Panc1 (cell line): ENCODE measurements around the gene NFIB. TPM values are rescaled to one million over a fixed set of nuclear protein-coding genes. Genes with fewer than 3 reads are reported as not detected.

Experiments used
- ATAC-seq: fragments of 200-7000 bp; cut with Tn5 transposase; 2 replicates; pipeline ENCODE4 v1.9.1; 2020; ENCODE audit warnings: mild to moderate bottlenecking, moderate library complexity
- BruUV-seq: library from RNA; stranded (reverse); fragments of 400-500 nt; replicated peaks from 2 replicates; lab custom pipeline; 2021; lab: Mats Ljungman, UMichigan
- CTCF ChIA-PET: fragments of 300-600 bp; sonication (Branson Sonifier 250); formaldehyde crosslinking; loops from one replicate; lab custom pipeline; 2022; ENCODE audit warnings: antibody characterized with exemption; lab: Charles Lee
- POLR2A ChIA-PET: fragments of 300-600 bp; sonication (Branson Sonifier 250); formaldehyde crosslinking; loops from one replicate; lab custom pipeline; 2022; ENCODE audit warnings: antibody characterized with exemption; lab: Charles Lee
- DNase-seq: peaks from one replicate; pipeline ENCODE4 v3.0.0-alpha.2; 2010; ENCODE audit warnings: low read depth, low spot score
- H3K27ac ChIP-seq: 2 replicates; pipeline ENCODE4 v1.5.1; 2011; ENCODE audit warnings: mild to moderate bottlenecking, low read length, inconsistent platforms
- H3K27me3 ChIP-seq: fragments of 200-500 bp; sonication (Bioruptor generic); 2 replicates; pipeline ENCODE4 v1.6.0; 2014; ENCODE audit warnings: low read length, inconsistent platforms; ENCODE audit not compliant: control insufficient read depth, insufficient read depth
- H3K36me3 ChIP-seq: fragments of 200-500 bp; sonication (Bioruptor generic); 2 replicates; pipeline ENCODE4 v1.5.1; 2014; ENCODE audit warnings: inconsistent platforms, mild to moderate bottlenecking, low read length, moderate library complexity; ENCODE audit not compliant: control insufficient read depth, insufficient read depth
- H3K4me1 ChIP-seq: 2 replicates; pipeline ENCODE4 v1.5.1; 2011; ENCODE audit warnings: inconsistent platforms, mild to moderate bottlenecking, low read length, moderate library complexity; ENCODE audit not compliant: control insufficient read depth, insufficient read depth
- H3K4me3 ChIP-seq, 2 experiments: 2 replicates each; pipeline ENCODE4 v1.5.1; 2011 to 2012; ENCODE audit warnings: low read depth in 2 of 2, low read length in 2 of 2, mild to moderate bottlenecking in 2 of 2, inconsistent platforms in 1 of 2, moderate library complexity in 1 of 2
- H3K9me3 ChIP-seq: fragments of 200-500 bp; sonication (Bioruptor generic); 2 replicates; pipeline ENCODE4 v1.5.1; 2014; ENCODE audit warnings: low read depth, mild to moderate bottlenecking, inconsistent platforms, low read length, moderate library complexity; ENCODE audit not compliant: control insufficient read depth, insufficient read depth
- POLR2AphosphoS5 ChIP-seq: IDR thresholded peaks from 2 replicates; pipeline ENCODE4 v1.6.1; 2012; ENCODE audit warnings: mild to moderate bottlenecking, low read depth, low read length, moderate library complexity
- SIN3A ChIP-seq: IDR thresholded peaks from 2 replicates; pipeline ENCODE4 v1.6.1; 2012; ENCODE audit warnings: low read depth, mild to moderate bottlenecking, low read length, moderate library complexity, borderline replicate concordance; ENCODE audit not compliant: insufficient read depth
- TCF7L2 ChIP-seq: IDR thresholded peaks from 2 replicates; pipeline ENCODE4 v1.6.1; 2011; ENCODE audit warnings: mild to moderate bottlenecking, low read depth, low read length, inconsistent platforms
- in situ Hi-C: cut with HindIII; loops from 2 replicates; pipeline ENCODE4 v1.10.0; 2016; ENCODE audit warnings: low sequenced_read_pairs, low pct_unique_long_range_greater_than_20kb
- intact Hi-C: fragments of 100-400 bp; cut with micrococcal nuclease; formaldehyde crosslinking; loops from one replicate; pipeline ENCODE4 v1.10.0; 2022; ENCODE audit not compliant: unreplicated experiment
- total RNA-seq: library from RNA; stranded (reverse); gene quantifications from one replicate; pipeline ENCODE4 v1.2.1, GENCODE V29; 2021; ENCODE audit not compliant: unreplicated experiment
- TF ChIP-seq, protein P1 (sequence below), 2 experiments: IDR thresholded peaks; 2 replicates each; pipeline ENCODE4 v1.6.1; 2011 to 2012; ENCODE audit warnings: low read depth in 2 of 2, control low read depth in 1 of 2, low read length in 1 of 2, mild to moderate bottlenecking in 1 of 2, moderate library complexity in 1 of 2; ENCODE audit not compliant: insufficient read depth in 1 of 2
- TF ChIP-seq, protein P2 (sequence below): fragments of 450-650 bp; IDR thresholded peaks from 2 replicates; pipeline ENCODE4 v1.5.1; 2017; ENCODE audit warnings: mild to moderate bottlenecking

Gene NFIB
- total RNA-seq, 1 experiment from 2014 or later = 26.7 TPM

DNA sequence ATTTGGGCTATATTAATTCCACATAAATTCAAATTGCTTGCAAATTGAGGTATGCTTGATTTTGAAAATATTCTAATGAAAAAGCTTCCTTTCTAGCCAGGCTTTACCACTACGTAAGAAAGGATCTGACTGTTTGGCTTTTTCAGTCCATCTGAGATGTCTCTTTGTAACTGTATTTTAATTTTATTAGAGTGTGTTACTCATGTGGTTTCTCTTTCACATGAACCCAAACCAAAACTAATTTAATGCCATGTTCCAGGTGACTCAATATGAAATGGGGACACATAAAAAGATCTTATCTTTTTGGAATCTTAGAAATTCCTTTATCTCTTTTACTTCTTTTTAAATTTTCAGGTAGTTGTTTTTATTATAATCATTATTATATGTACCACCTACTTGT is 85.3 kb downstream of the NFIB start:
- Histone ChIP-seq H3K9me3 (no peaks in the 10 kb centered on the region), H3K27me3 (no peaks in the 10 kb centered on the region), H3K27ac (no peak overlapping the region), H3K4me1 (no peaks in the 10 kb centered on the region), H3K36me3 (no peaks in the 10 kb centered on the region), H3K4me3 (no peak overlapping the region)
- DNase-seq (no peak), ATAC-seq (no peak)
- in situ Hi-C loops = no loop called here
- BruUV-seq = no TSS peak
- TF ChIP-seq POLR2AphosphoS5 = no peak
- TF ChIP-seq SIN3A = no peak
- TF ChIP-seq, protein P1, sequence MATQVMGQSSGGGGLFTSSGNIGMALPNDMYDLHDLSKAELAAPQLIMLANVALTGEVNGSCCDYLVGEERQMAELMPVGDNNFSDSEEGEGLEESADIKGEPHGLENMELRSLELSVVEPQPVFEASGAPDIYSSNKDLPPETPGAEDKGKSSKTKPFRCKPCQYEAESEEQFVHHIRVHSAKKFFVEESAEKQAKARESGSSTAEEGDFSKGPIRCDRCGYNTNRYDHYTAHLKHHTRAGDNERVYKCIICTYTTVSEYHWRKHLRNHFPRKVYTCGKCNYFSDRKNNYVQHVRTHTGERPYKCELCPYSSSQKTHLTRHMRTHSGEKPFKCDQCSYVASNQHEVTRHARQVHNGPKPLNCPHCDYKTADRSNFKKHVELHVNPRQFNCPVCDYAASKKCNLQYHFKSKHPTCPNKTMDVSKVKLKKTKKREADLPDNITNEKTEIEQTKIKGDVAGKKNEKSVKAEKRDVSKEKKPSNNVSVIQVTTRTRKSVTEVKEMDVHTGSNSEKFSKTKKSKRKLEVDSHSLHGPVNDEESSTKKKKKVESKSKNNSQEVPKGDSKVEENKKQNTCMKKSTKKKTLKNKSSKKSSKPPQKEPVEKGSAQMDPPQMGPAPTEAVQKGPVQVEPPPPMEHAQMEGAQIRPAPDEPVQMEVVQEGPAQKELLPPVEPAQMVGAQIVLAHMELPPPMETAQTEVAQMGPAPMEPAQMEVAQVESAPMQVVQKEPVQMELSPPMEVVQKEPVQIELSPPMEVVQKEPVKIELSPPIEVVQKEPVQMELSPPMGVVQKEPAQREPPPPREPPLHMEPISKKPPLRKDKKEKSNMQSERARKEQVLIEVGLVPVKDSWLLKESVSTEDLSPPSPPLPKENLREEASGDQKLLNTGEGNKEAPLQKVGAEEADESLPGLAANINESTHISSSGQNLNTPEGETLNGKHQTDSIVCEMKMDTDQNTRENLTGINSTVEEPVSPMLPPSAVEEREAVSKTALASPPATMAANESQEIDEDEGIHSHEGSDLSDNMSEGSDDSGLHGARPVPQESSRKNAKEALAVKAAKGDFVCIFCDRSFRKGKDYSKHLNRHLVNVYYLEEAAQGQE (IDR thresholded peaks at IDR 0.05; ENCODE audit: insufficient read depth in 1 of 2, low read depth in 2 of 2, low read length in 1 of 2) = no peak
- TF ChIP-seq, protein P2, sequence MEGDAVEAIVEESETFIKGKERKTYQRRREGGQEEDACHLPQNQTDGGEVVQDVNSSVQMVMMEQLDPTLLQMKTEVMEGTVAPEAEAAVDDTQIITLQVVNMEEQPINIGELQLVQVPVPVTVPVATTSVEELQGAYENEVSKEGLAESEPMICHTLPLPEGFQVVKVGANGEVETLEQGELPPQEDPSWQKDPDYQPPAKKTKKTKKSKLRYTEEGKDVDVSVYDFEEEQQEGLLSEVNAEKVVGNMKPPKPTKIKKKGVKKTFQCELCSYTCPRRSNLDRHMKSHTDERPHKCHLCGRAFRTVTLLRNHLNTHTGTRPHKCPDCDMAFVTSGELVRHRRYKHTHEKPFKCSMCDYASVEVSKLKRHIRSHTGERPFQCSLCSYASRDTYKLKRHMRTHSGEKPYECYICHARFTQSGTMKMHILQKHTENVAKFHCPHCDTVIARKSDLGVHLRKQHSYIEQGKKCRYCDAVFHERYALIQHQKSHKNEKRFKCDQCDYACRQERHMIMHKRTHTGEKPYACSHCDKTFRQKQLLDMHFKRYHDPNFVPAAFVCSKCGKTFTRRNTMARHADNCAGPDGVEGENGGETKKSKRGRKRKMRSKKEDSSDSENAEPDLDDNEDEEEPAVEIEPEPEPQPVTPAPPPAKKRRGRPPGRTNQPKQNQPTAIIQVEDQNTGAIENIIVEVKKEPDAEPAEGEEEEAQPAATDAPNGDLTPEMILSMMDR = no peak
- TF ChIP-seq TCF7L2 = no peak
- ChIA-PET POLR2A (no interaction called here), CTCF (no interaction called here)
- intact Hi-C loops = no loop called here

- Histone ChIP-seq H3K27me3 (no peaks in the 10 kb centered on the region), H3K4me1 (peaks cover 7% of the 10 kb centered on the region), H3K9me3 (no peaks in the 10 kb centered on the region), H3K4me3 (no peak overlapping the region), H3K36me3 (no peaks in the 10 kb centered on the region), H3K27ac (no peak overlapping the region)
- no TSS peak for BruUV-seq
- ATAC-seq (no peak), DNase-seq (no peak)
- TF ChIP-seq SIN3A = no peak
- TF ChIP-seq, protein P1 (IDR thresholded peaks at IDR 0.05; ENCODE audit: insufficient read depth in 1 of 2, low read depth in 2 of 2, low read length in 1 of 2) = no peak
- TF ChIP-seq, protein P2 = no peak
- TF ChIP-seq TCF7L2 = no peak
- TF ChIP-seq POLR2AphosphoS5 = no peak
- intact Hi-C loops = no loop called here
- in situ Hi-C loops = no loop called here
- CTCF ChIA-PET = no interaction called here
- POLR2A ChIA-PET = interaction anchor here (0.6 kb wide), 1 partner anchor 134 kb away, joined by 7 read pairs; no protein-coding TSS in a partner anchor
Observed at GRCh38 chr9:14226855-14227532, 86.9 kb downstream of the NFIB start.
